HepG2 (cell line): ENCODE data around the gene UBTD1. TPM values are rescaled to one million over a fixed set of nuclear protein-coding genes. Genes with fewer than 3 reads are reported as not detected.

Experiments
- ATF1 ChIP-seq: IDR thresholded peaks from 2 replicates; pipeline ENCODE4 v1.6.1; 2016; ENCODE audit warnings: mild to moderate bottlenecking, control low read depth
- BCL6 ChIP-seq: IDR thresholded peaks from 2 replicates; pipeline ENCODE4 v1.6.1; 2016; ENCODE audit warnings: missing genetic modification reagents, missing compliant biosample characterization
- ELF1 ChIP-seq: sonication (generic); formaldehyde crosslinking; IDR thresholded peaks from 2 replicates; pipeline ENCODE4 v1.4.0; 2020; ENCODE audit warnings: missing genetic modification reagents
- FOXO4 ChIP-seq: sonication (generic); formaldehyde crosslinking; conservative IDR thresholded peaks from 2 replicates; pipeline ENCODE4 v1.8.1; 2023; ENCODE audit warnings: missing genetic modification reagents
- KLF9 ChIP-seq: IDR thresholded peaks from 2 replicates; pipeline ENCODE4 v1.6.1; 2016; ENCODE audit warnings: low read depth
- MIER3 ChIP-seq: IDR thresholded peaks from 2 replicates; pipeline ENCODE4 v1.6.1; 2016; ENCODE audit warnings: missing compliant biosample characterization, borderline replicate concordance
- MLXIP ChIP-seq: sonication (generic); formaldehyde crosslinking; IDR thresholded peaks from 2 replicates; pipeline ENCODE4 v1.9.0; 2021; ENCODE audit warnings: missing genetic modification reagents, borderline replicate concordance
- MXD3 ChIP-seq: IDR thresholded peaks from 2 replicates; pipeline ENCODE4 v1.6.1; 2016; ENCODE audit warnings: mild to moderate bottlenecking, missing biosample characterization, missing genetic modification reagents
- SP4 ChIP-seq: sonication (generic); formaldehyde crosslinking; IDR thresholded peaks from 2 replicates; pipeline ENCODE4 v1.8.1; 2023; ENCODE audit warnings: mild to moderate bottlenecking, missing genetic modification reagents
- SRF ChIP-seq: IDR thresholded peaks from 2 replicates; pipeline ENCODE4 v1.6.1; 2011; ENCODE audit warnings: mild to moderate bottlenecking, low read depth, low read length, moderate library complexity
- ZEB1 ChIP-seq: IDR thresholded peaks from 2 replicates; pipeline ENCODE4 v1.6.1; 2012; ENCODE audit warnings: mild to moderate bottlenecking, low read depth, inconsistent platforms; ENCODE audit not compliant: insufficient replicate concordance
- ZNF142 ChIP-seq: sonication (generic); formaldehyde crosslinking; IDR thresholded peaks from 2 replicates; pipeline ENCODE4 v1.4.0; 2020; ENCODE audit warnings: missing genetic modification reagents
- ZNF281 ChIP-seq: sonication (generic); formaldehyde crosslinking; IDR thresholded peaks from 2 replicates; pipeline ENCODE4 v1.4.0; 2020; ENCODE audit warnings: missing genetic modification reagents, borderline replicate concordance
- ZNF557 ChIP-seq: sonication (generic); formaldehyde crosslinking; IDR thresholded peaks from 2 replicates; pipeline ENCODE4 v1.4.0; 2020; ENCODE audit warnings: missing genetic modification reagents
- ZNF607 ChIP-seq: sonication (generic); formaldehyde crosslinking; IDR thresholded peaks from 2 replicates; pipeline ENCODE4 v1.5.1; 2020; ENCODE audit warnings: missing genetic modification reagents, mild to moderate bottlenecking, borderline replicate concordance
- ZNF878 ChIP-seq: sonication (generic); formaldehyde crosslinking; IDR thresholded peaks from 2 replicates; pipeline ENCODE4 v1.8.1; 2023; ENCODE audit warnings: mild to moderate bottlenecking, missing genetic modification reagents, moderate library complexity
- polyA plus RNA-seq, 8 experiments: library from polyadenylated mRNA; depleted of rRNA in 3 of 8; stranded (reverse) in 7 of 8; unstranded in 1 of 8; fragments of >200 nt; fragmentation: Illumina TruSeq in 4 of 8; extraction: Trizol in 4 of 8; gene quantifications; 2 replicates each; pipeline versions ENCODE4 v1.2.1 to v1.2.3, GENCODE V29; 2011 to 2016; ENCODE audit warnings: low read depth in 4 of 8, missing spikeins in 1 of 8, mixed read lengths in 1 of 8; ENCODE audit not compliant: insufficient read depth in 1 of 8
- total RNA-seq, 5 experiments: library from RNA; depleted of rRNA; stranded (reverse); fragments of >200 nt; fragmentation: Illumina TruSeq; extraction: Trizol; gene quantifications; 2 replicates each; pipeline ENCODE4 v1.2.3, GENCODE V29; 2016; ENCODE audit warnings: low read depth in 1 of 5

The UBTD1 gene
- total and polyA plus RNA-seq, 2 of the 13 experiments (the other 11 are each of a cell fraction or from before 2014, with no cell fraction given) = 7.9 to 10.0 TPM

GRCh38 chr10:97584798-97585438 lies 86.2 kb downstream of the UBTD1 start (continued):
- TF ChIP-seq ZNF281 (CRISPR knock-in tag) = no peak
- no peak for TF ChIP-seq SP4 (CRISPR knock-in tag)
- no peak for TF ChIP-seq MLXIP (CRISPR knock-in tag)
- TF ChIP-seq MXD3 (CRISPR knock-in tag) = no peak
- no peak for TF ChIP-seq ZNF607 (CRISPR knock-in tag)
- TF ChIP-seq KLF9 (CRISPR knock-in tag) = no peak
- no peak for TF ChIP-seq ZNF557
- no peak for TF ChIP-seq SRF
- TF ChIP-seq ZNF878 = no peak
- no peak for TF ChIP-seq MIER3 (CRISPR knock-in tag)
- TF ChIP-seq ZEB1 = no peak
- TF ChIP-seq ELF1 = no peak
- 0 out of 2 replicates have a peak, but pooled peaks have one; percentile 79 for TF ChIP-seq FOXO4 (CRISPR knock-in tag)
- no peak for TF ChIP-seq ZNF142 (CRISPR knock-in tag)
- TF ChIP-seq BCL6 (CRISPR knock-in tag) = 0 out of 2 replicates have a peak, but pooled peaks have one; percentile 17
- no peak for TF ChIP-seq ATF1
